HEK293T (cell line): ENCODE data around the gene KCNQ2.

Experiments
- CTCF ChIA-PET: fragments of 350-600 bp; formaldehyde crosslinking; extraction: SDS; loops from one replicate; lab custom pipeline; 2021; ENCODE audit warnings: antibody characterized with exemption, inconsistent platforms; lab: Yijun Ruan, JAX
- POLR2A ChIA-PET: fragments of 350-600 bp; formaldehyde crosslinking; extraction: SDS; loops from one replicate; lab custom pipeline; 2020; ENCODE audit warnings: antibody characterized with exemption, inconsistent platforms; lab: Yijun Ruan, JAX
- DNase-seq: peaks from one replicate; pipeline ENCODE4 v3.0.0; 2012; ENCODE audit warnings: mixed read lengths; ENCODE audit errors: extremely low spot score
- ARNT ChIP-seq: fragments of 450-650 bp; IDR thresholded peaks from 2 replicates; pipeline ENCODE4 v1.6.1; 2017; ENCODE audit warnings: mild to moderate bottlenecking
- BHLHE40 ChIP-seq: fragments of 450-650 bp; IDR thresholded peaks from 2 replicates; pipeline ENCODE4 v1.6.1; 2016; ENCODE audit warnings: mild to moderate bottlenecking, moderate library complexity, borderline replicate concordance
- CTBP1 ChIP-seq: fragments of 450-650 bp; IDR thresholded peaks from 2 replicates; pipeline ENCODE4 v1.6.1; 2016; ENCODE audit warnings: borderline replicate concordance
- ELF4 ChIP-seq: fragments of 450-650 bp; IDR thresholded peaks from 2 replicates; pipeline ENCODE4 v1.6.1; 2017; ENCODE audit warnings: antibody characterized with exemption
- FOXA1 ChIP-seq: fragments of 450-650 bp; IDR thresholded peaks from 2 replicates; pipeline ENCODE4 v1.6.1; 2016; ENCODE audit warnings: mild to moderate bottlenecking
- FOXK2 ChIP-seq: fragments of 450-650 bp; IDR thresholded peaks from 2 replicates; pipeline ENCODE4 v1.6.1; 2016; ENCODE audit warnings: mild to moderate bottlenecking
- FOXM1 ChIP-seq: fragments of 450-650 bp; IDR thresholded peaks from 2 replicates; pipeline ENCODE4 v1.6.1; 2017; ENCODE audit warnings: mild to moderate bottlenecking, borderline replicate concordance
- HDGF ChIP-seq: fragments of 450-650 bp; IDR thresholded peaks from 2 replicates; pipeline ENCODE4 v1.6.1; 2017; ENCODE audit warnings: antibody characterized with exemption, borderline replicate concordance
- L3MBTL2 ChIP-seq: fragments of 450-650 bp; conservative IDR thresholded peaks from 2 replicates; pipeline ENCODE4 v1.6.1; 2016; ENCODE audit warnings: mild to moderate bottlenecking
- LEF1 ChIP-seq: fragments of 450-650 bp; IDR thresholded peaks from 2 replicates; pipeline ENCODE4 v1.6.1; 2017; ENCODE audit warnings: mild to moderate bottlenecking, borderline replicate concordance
- NFRKB ChIP-seq: fragments of 450-650 bp; IDR thresholded peaks from 2 replicates; pipeline ENCODE4 v1.6.1; 2016; ENCODE audit warnings: mild to moderate bottlenecking, moderate library complexity
- PKNOX1 ChIP-seq: fragments of 450-650 bp; IDR thresholded peaks from 2 replicates; pipeline ENCODE4 v1.6.1; 2016
- SP1 ChIP-seq: fragments of 450-650 bp; IDR thresholded peaks from 2 replicates; pipeline ENCODE4 v1.6.1; 2017
- SUZ12 ChIP-seq: fragments of 450-650 bp; IDR thresholded peaks from 2 replicates; pipeline ENCODE4 v1.6.1; 2016; ENCODE audit warnings: mild to moderate bottlenecking
- TARDBP ChIP-seq: fragments of 450-650 bp; IDR thresholded peaks from 2 replicates; pipeline ENCODE4 v1.6.1; 2016
- ZNF384 ChIP-seq: fragments of 450-650 bp; IDR thresholded peaks from 2 replicates; pipeline ENCODE4 v1.6.1; 2016

The KCNQ2 gene

DNA sequence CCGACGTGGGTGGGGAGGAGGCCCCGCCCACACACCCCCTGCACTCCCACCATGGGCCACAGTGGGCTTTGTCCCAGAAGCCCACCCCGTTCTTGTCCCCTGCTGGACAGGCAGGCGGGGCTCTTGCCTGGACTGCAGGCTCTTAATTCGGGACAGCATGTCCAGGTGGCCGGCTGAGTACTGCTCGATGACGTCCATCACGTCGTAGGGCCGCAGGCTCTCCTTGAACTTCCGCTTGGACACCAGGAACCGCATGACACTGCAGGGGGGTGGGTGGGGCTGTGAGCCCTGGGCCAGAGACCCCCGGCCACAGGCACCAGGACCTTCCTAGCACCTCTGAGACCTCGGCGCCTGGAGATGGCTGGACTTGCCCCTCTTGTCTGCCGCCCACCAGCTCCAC lies 59.1 kb downstream of the KCNQ2 start:
- TF ChIP-seq FOXK2 (no peak), HDGF (no peak), SP1 (no peak), ARNT (no peak), TARDBP (no peak), FOXA1 (no peak), SUZ12 (no peak), NFRKB (no peak), PKNOX1 (no peak), CTBP1 (no peak), BHLHE40 (no peak), FOXM1 (no peak), L3MBTL2 (no peak), ZNF384 (no peak), ELF4 (no peak)
- no peak for DNase-seq
- CTCF ChIA-PET, result no interaction called here
- POLR2A ChIA-PET, result no interaction called here

- CTCF ChIA-PET, result no interaction called here
- TF ChIP-seq BHLHE40 (no peak), NFRKB (no peak), SP1 (no peak), SUZ12 (no peak), FOXM1 (no peak), TARDBP (no peak), CTBP1 (no peak), LEF1 (no peak), ZNF384 (no peak)
- no peak for DNase-seq
- POLR2A ChIA-PET, result no interaction called here
These were observed 59.6 kb downstream of the KCNQ2 start for GRCh38 chr20:63412889-63413288.

DNA sequence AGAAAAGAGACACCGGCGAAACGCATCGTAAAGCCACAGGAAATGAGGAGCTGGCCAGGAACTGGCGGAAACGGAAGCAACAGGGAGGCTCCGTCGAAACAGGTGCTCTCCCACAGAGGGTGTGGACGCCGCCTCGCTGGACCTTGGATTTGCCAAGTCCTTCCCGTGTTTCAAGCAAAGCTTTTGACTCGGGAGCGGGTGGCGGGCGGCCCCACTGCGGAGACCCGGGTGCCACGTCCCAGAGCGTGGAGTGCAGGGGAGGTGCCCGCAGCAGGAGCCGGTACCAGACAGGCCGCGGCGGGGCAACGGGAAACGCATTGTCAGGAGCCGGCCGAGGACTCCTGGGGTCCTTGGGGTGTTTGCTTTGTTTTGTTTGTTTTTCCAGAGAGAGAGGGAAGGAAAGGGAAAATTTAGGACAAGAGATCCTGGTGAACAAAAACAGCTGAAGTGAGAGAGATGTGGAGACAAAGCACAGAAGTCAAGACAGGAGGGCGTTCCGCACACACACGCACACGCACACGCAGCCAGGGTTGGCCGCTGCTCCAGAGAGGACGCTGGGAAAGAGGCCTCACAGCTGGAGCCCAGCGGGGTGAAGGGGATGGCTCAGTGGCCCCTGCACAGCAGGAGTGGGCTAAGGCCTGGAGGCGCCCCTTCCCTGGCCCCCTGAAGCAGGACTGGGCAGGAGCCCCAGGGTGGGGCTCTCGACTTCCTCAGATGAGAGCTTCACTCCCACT lies 60.4 kb downstream of the KCNQ2 start:
- DNase-seq, result no peak
- POLR2A ChIA-PET, result no interaction called here
- CTCF ChIA-PET, result no interaction called here
- TF ChIP-seq FOXA1, result no peak

GRCh38 chr20:63411151-63411897 lies 61.1 kb downstream of the KCNQ2 start:
- ChIA-PET CTCF (no interaction called here), POLR2A (no interaction called here)
- no peak for DNase-seq
- TF ChIP-seq ZNF384 (no peak), NFRKB (no peak), L3MBTL2 (no peak)

- ChIA-PET CTCF (no interaction called here), POLR2A (no interaction called here)
- TF ChIP-seq TARDBP (no peak), NFRKB (no peak), HDGF (no peak), L3MBTL2 (no peak), SUZ12 (no peak), ELF4 (no peak), FOXA1 (no peak), ZNF384 (no peak), PKNOX1 (no peak), FOXK2 (no peak), LEF1 (no peak), FOXM1 (no peak), BHLHE40 (no peak), CTBP1 (no peak), ARNT (no peak), SP1 (no peak)
- no peak for DNase-seq
These were observed 62.5 kb downstream of the KCNQ2 start for GRCh38 chr20:63409834-63410435.

DNA sequence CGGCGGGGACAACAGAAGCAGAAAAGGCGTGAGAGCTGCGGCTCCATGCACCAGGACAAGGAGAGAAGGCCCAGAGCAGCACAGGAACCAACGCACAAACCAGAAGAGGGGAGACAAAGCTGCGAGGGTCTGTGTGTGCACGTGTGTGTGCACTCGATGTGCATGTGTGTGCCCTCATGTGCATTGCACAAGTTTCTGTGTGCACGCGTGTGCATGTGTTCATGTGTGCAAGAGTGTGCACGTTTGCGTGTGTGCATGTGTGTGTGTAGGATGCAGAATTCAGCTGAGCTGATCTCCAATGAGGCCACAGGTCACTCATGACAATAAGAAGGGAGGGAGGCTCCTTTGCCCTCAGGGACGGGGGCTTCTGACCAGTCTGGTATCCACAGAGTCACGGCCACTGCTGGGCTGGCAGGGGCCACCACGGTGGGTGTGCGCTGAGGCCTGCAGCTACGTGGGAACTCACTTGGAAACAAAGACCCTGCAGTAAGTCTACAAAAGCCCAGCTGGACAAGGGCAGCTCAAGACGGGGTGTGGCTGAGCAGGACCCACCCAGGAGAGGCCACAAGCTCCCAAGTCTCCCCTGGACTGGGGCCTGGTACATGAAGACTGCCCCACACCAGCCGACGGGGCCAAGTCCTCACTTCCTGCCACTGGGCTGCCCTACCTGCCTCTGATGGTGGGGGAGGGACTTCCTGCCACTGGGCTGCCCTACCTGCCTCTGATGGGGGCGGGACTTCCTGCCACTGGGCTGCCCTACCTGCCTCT lies 63.2 kb downstream of the KCNQ2 start:
- TF ChIP-seq PKNOX1, result no peak
- TF ChIP-seq HDGF, result no peak
- no peak for TF ChIP-seq ARNT
- TF ChIP-seq BHLHE40, result no peak
- TF ChIP-seq NFRKB, result no peak
- TF ChIP-seq TARDBP, result no peak
- no peak for DNase-seq
- POLR2A ChIA-PET, result no interaction called here
- CTCF ChIA-PET, result no interaction called here
